Eye (tissue), 1 donor: ENCODE results near the gene CDY1.
"Not testable (repeated sequence)": the region's sequence is repeated elsewhere in the genome, so short reads cannot be mapped to it uniquely, and the experiment has no call there.

Experiments
- DNase-seq: peaks from one replicate; pipeline ENCODE4 v3.0.0-alpha.2; 2015

Gene CDY1

GRCh38 chrY:25621817-25622216 lies at the start of gene CDY1:
Gene CDY1, plus strand, starts transcription at chrY:25622117. Its CDS starts 326 bp downstream, at chrY:25622443.
- not testable (repeated sequence) for DNase-seq

- not testable (repeated sequence) for DNase-seq
Measured at GRCh38 chrY:25593336-25593735, 28.6 kb upstream of the CDY1 start.

GRCh38 chrY:25620209-25620608 lies 1.7 kb upstream of the CDY1 start:
- DNase-seq: not testable (repeated sequence)

GRCh38 chrY:25626524-25626923 lies 4.6 kb downstream of the CDY1 start:
- not testable (repeated sequence) for DNase-seq

GRCh38 chrY:25630383-25631112 lies 8.6 kb downstream of the CDY1 start:
- DNase-seq: not testable (repeated sequence)

- DNase-seq: not testable (repeated sequence)
Measured at GRCh38 chrY:25639852-25640251, 17.9 kb downstream of the CDY1 start.

- not testable (repeated sequence) for DNase-seq
Measured at GRCh38 chrY:25643024-25643915, 21.4 kb downstream of the CDY1 start.
